NCI-H345 (cell line): ENCODE data around the gene ADGRE2.
A peak's percentile ranks its signal among the peaks of the same experiment; 100 is the strongest.

Experiments used
- DNase-seq: peaks from one replicate; lab custom pipeline; 2025; lab: John Stamatoyannopoulos, UW

ADGRE2 gene

DNA sequence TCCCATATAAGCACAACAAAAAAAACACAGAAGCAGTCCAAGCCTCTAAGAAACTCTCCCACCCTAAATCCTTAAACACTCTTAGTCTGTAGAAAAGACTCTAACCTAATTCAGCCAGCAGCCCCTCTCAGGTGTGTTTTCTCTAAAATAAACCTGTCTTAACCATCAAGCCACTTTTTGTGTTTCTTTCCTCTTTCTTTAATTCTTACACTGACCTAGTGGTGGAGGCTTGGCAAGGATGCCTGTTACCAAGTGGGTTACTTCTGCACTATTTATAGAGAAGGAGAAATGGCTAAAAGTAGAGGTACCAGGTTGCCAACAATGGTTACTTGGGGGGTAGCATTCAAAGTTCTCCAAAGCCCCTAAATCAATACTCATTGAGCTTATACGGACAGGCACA is 44.8 kb downstream of the ADGRE2 start:
- no peak for DNase-seq

DNA sequence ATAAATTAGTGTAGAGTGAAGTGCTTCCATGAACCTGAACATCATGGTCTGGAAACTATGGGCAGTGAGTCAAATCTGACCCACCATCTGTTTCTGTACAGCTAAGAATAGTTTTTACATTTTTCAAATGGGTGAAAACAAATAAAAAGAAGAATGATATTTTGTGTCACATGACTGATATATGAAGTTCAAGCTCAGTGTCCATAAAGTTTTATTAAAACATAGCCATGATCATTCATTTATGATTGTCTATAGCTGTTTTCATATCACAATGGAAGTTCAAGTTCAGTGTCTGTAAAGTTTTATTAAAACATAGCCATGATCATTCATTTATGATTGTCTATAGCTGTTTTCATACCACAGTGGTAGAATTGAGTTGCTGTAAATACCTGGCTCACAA is 45.9 kb downstream of the ADGRE2 start:
- no peak for DNase-seq

DNA sequence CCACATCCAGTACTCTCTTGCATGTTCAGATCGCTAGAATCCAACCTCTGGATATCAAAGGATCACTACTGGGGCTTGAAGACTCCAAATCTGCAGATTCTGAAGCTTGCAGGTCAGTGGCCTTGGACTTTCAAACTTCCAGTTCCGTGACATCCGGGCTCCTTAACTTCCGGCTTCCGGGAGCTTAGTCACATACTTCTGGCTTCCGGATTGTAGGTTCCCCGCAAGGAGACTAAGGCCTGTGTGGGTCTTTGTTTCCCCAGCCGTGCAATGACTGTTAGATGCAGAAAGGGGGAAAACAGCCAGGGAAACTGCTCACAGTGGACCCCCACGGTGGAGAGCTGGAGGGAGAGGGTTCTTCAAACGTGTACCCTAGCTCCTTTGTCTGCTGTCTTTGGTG is 47.2 kb downstream of the ADGRE2 start:
- DNase-seq = no peak

DNA sequence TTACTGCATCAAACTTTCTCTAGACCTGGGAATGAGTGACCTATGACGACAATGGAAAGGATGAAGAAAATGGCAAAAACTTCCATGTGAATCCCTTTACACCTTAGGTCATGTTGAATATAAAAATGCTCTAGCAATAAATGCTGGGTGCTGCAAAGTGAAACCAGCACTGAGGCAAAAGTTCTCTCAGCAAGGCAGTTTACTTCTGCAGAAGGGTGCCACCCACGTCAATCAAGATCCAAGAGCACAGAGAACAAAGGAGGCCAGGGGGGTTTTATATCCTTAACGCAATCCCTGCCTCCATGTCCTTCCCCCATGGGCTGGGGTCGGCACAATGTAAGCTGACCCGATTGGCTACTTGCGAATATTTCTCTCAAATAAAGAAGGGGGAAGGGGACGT is 49.8 kb downstream of the ADGRE2 start:
- no peak for DNase-seq

DNA sequence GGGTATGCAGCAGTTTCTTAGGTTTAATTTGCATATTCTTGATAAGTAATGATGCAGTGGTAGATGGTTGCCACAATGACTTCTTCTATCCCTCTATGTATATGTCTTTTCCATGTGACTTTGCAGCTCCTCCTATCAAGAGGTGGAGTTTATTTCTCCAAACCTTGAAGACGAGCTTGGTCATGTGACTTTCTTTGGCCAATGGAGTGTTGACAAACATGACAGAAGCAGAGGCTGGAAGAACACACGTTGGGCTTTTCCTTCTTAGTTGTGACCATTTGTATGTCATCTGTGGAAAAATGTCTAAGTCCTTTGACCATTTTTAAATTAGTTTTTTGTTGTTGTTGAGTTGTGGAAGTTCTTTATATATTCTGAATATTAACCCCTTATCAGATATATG is 56.2 kb downstream of the ADGRE2 start:
- no peak for DNase-seq

DNA sequence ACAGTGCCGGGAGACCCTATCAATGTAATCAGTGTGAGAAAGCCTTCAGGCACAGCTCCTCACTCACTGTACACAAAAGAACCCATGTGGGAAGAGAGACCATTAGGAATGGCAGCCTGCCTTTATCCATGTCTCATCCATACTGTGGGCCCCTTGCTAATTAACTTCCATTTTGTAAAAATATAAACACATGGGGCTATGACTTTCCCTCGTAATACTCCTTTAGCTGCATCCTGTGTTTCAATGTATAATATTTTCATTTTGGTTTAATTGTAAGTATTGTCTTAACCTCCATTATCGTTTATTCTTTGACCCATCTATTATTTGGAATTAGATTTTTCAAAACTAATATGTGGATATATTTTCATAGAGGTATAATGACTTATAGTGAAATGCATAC is 59.2 kb downstream of the ADGRE2 start:
- DNase-seq = no peak

DNA sequence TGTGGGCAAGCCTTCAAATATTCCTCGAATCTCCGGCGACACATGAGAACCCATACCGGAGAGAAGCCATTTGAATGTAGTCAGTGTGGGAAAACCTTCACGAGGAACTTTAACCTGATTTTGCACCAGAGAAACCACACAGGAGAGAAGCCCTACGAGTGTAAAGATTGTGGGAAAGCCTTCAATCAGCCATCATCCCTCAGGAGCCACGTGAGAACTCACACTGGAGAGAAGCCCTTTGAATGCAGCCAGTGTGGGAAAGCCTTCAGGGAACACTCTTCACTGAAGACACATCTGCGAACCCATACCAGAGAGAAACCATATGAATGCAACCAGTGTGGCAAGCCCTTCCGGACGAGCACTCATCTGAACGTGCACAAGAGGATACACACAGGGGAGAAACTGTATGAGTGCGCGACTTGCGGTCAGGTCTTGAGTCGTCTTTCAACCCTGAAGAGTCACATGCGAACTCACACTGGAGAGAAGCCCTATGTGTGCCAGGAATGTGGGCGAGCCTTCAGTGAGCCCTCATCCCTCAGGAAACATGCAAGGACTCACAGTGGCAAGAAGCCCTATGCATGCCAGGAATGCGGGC is 59.7 kb downstream of the ADGRE2 start:
- no peak for DNase-seq

DNA sequence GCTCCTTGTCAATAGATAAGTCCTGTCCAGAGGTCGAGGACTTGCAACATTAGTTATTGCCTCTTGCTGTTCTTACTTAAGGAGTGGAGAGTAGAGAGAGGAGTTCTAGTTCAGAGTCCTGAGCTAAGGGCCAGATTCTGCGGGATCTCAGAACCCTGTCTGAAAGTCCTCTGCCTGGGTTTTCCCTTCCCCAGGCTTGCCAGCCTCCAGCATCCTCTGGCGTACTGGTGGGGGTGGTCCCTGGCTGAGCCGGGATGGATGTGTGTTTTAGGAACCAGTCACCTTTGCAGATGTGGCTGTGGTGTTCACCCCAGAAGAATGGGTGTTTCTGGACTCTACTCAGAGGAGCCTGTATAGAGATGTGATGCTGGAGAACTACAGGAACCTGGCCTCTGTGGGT is 62.5 kb downstream of the ADGRE2 start:
- no peak for DNase-seq

DNA sequence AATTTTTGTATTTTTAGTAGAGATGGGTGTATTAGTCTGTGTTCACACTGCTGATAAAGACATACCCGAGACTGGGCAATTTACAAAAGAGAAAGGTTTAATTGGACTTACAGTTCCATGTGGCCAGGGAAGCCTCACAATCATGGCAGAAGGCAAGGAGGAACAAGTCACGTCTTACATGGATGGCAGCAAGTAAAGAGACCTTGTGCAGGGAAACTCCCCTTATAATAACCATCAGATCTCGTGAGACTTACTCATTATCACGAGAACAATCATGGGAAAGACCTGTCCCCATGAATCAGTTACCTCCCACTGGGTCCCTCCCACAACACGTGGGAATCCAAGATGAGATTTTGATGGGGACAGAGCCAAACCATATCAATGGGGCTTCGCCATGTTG is 73.9 kb downstream of the ADGRE2 start:
- no peak for DNase-seq

DNA sequence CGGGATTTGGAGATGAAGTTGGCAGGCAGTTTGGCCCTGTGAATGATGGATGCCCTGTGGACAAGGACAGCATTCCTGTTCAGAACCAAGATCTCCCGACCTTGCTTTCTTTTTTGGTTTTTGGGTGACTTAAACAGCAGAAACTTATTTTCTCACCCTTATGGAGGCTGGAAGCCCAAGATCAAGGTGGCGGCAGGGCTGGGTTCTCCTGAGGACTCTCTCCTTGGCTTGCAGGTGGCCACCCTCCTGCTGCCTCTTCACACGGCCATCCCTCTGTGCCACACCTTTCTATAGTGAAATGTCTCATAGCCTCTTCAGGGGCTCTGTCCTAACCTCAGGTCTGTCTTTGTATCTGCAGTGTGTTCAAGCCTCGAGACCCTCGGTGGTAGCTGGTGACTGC is 74.5 kb downstream of the ADGRE2 start:
- DNase-seq = no peak

DNA sequence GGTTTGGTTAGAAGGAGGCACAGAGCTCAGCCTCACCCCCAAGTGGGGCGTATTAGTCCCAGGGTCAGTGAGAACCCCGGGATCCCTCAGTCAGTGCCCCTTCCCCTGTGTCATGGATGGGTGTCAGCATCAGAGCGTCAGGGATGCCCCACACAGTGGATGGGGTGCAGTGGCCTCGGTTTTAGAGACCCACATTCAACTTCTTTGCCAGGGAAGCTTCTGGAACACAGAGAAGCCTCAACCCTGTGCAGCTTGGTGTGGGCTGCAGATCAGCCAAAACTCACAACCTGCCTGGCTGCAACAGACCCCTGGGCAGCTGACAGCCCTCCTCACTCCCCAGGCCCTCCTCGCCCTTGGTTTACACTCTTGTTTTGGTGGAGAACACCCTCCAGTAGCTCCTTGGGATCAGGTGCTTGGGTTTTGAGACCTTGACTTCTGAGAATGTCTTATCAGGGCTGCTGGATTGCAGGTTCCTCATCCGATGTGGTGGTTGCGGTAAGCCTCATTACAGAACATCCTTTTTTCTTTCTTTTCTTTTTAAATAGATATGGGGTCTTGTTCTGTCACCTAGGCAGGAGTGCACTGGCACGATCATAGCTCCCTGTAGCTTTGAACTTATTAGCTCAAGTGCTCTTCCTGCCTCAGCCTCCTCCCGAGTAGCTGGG is 77.5 kb downstream of the ADGRE2 start:
- no peak for DNase-seq

DNA sequence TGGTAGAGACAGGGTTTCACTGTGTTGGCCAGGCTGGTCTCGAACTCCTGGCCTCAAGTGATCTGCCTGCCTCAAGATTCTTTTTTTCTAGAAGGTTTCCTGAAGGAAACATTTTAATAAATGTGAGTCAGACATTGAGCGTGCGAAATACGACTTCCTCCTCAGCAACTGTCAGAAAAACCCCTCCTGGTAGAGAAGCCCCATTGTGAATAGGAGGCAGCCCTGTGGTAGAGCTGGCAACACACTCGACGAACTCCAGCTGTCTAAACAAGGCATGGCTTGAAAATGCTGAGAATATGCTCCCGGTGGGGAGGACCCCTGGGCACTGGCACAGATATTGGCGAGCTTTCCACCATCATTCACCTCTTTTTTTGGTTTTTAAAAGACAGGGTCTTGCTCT is 78.7 kb downstream of the ADGRE2 start:
- no peak for DNase-seq

DNA sequence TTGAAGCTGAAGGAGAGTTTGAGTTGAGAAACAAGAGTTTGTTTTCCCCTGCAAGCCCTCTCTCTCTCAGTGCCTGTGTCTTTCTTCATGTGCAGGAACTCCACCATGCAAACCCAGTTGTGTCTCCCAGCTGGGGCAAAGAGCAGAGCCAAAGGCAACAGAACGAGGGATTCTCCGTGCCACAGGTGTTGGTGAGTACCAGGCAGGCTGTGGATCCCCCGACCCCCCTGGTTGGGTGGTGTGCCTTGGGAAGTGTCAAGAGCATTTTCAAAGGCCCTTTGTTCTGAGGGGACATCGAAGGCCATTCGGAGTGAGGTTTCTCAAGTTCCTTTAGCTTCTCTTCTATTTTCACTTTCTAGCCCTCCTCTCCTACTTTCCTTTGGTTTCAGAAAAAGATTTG is 82.9 kb downstream of the ADGRE2 start:
- DNase-seq = no peak

DNA sequence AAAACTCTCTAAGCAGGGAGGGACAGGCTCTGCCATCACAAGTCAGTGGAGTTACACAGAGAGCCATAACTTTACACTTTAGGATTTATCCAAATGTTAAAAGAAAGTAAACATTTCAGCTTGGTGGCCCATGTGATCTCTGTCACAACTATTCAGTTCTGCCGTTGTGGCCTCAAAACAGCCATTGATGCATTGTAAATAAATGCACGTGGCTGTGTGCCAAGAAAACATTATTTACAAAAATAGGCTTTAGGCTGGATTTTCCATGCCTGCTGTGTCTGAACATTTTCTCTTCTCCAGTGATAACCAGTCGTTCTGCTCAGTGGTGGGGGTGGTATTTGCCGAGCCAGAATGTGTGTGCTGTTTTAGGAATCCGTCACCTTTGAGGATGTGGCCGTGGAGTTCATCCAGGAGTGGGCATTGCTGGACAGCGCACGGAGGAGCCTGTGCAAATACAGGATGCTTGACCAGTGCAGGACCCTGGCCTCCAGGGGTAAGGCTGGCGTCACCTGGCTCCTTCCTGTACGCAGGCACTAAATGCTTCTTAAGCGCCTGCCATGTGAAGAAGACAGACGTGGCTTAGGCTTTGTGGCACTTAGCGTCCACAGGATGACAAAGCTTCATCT is 83.6 kb downstream of the ADGRE2 start:
- DNase-seq = no peak

DNA sequence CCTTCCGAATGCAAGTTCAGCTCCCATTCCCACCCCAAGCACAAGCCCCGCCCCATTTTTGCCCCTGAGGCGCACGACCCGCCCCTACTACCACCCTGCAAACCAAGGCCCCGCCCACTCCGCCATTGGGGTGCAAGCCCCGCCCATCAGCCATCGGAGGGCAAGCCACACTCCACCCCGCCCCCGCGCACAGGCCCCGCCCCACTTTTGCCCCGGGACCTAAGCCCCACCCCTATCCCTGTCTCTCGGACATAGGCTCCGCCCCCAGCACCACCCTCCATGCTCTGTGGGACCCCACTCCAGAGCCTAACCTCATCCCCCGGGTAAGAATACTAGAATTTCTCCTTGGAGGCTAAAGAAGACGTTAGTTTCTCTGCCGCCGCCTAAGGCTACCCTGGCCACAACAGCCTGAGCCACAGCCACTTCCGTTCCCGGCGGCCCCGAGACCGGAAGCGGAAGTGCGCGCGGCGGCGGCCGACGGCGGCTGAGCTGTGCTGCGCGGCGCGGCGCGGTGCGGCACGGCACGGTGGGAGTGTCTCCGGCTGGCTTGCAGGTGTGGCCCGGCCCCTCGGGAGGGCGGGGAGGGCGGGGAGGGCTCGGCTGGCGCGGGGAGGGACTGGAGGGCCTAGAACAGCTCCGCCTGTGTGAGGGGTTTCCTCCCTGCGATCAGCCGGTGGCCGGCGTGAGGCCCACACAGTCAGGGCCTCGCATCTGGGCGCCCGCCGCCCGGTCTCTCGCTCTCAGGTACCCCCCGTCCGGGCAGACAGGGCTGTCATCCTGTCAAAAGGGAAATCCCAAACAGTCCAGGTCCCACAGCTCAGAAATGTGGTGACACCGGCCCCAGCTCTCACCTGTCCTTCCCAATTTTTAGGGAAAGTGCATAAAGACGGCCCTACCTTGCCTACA is 88.5 kb downstream of the ADGRE2 start, which contains the start of gene ZNF333:
ZNF333 (plus strand) TSS at position 451 of the 906 bp plus-strand sequence. CDS start 3,444 bp downstream, outside the sequence.
- peak; percentile 86 for DNase-seq

DNA sequence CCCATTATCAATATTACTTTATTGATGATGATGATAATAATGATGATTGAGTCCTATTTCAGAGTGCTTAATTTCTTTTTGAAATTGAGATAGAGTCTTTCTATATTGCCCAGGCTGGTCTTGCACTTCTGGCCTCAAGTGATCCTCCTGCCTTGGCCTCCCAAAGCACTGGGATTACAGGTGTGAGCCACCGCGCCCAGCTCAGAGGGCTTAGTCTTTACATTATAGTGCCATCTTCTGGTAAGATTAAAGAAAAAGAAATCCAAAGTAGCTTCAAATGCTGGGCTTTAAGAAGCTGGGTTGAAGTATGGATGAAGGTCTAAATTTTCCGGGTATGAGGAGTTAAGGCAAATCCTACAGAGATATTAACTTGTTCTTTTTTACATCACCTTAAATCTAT is 91.9 kb downstream of the ADGRE2 start:
- DNase-seq = peak; percentile 9

DNA sequence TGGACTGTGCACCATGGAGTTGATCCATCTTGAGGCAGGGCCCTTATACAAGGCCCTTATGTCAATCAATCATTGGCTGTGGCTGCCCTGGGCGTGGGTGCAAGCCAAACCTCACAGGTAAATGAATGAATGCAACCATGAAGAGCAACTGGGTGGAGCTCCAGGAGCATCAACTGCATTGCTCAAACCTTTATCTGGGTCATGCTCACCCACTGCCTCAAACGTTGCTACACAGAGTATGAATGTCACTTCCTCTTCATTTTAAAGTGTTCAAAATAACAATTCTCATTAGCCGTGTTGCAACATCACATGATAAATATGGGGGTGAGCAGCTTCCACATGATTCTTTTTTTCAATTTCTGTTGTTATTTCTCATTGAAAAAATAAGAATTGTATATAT is 94.9 kb downstream of the ADGRE2 start:
- DNase-seq = no peak
